SK-N-SH treated with all-trans-retinoic acid at 6 μM for 48 hours (cell line): ENCODE measurements around the gene TRIM8.

ENCODE experiments used
- ATAC-seq: fragments of 200-7000 bp; cut with Tn5 transposase; 3 replicates; pipeline ENCODE4 v1.9.1; 2020; ENCODE audit warnings: mild to moderate bottlenecking, moderate library complexity
- ARNTL ChIP-seq: fragments of 450-650 bp; formaldehyde crosslinking; IDR thresholded peaks from 2 replicates; pipeline ENCODE4 v1.5.0; 2020; ENCODE audit warnings: low read depth, mild to moderate bottlenecking, moderate library complexity, borderline replicate concordance
- BACH2 ChIP-seq: fragments of 250-450 bp; sonication (Bioruptor Pico); IDR thresholded peaks from 2 replicates; pipeline ENCODE4 v1.9.0; 2021; ENCODE audit warnings: mild to moderate bottlenecking, borderline replicate concordance
- CSDC2 ChIP-seq: fragments of 250-450 bp; sonication (Bioruptor Pico); IDR thresholded peaks from 2 replicates; pipeline ENCODE4 v1.5.0; 2020; ENCODE audit warnings: mild to moderate bottlenecking, moderate library complexity
- ESRRG ChIP-seq: fragments of 250-450 bp; sonication (Bioruptor Pico); IDR thresholded peaks from 2 replicates; pipeline ENCODE4 v1.6.1; 2021; ENCODE audit warnings: mild to moderate bottlenecking
- GLIS3 ChIP-seq: fragments of 250-450 bp; sonication (Bioruptor Pico); IDR thresholded peaks from 2 replicates; pipeline ENCODE4 v1.5.0; 2020; ENCODE audit warnings: mild to moderate bottlenecking, moderate library complexity
- ISL1 ChIP-seq: fragments of 250-450 bp; sonication (Bioruptor Pico); IDR thresholded peaks from 2 replicates; pipeline ENCODE4 v2.1.2; 2022; ENCODE audit warnings: mild to moderate bottlenecking, moderate library complexity
- OSR1 ChIP-seq: fragments of 250-450 bp; sonication (Bioruptor Pico); IDR thresholded peaks from 2 replicates; pipeline ENCODE4 v1.8.0; 2022; ENCODE audit warnings: moderate library complexity, mild to moderate bottlenecking, inconsistent platforms
- PATZ1 ChIP-seq: fragments of 250-450 bp; sonication (Bioruptor Pico); IDR thresholded peaks from 2 replicates; pipeline ENCODE4 v1.8.0; 2020; ENCODE audit warnings: mild to moderate bottlenecking, moderate library complexity, borderline replicate concordance
- POU6F1 ChIP-seq: fragments of 250-450 bp; sonication (Bioruptor Pico); IDR thresholded peaks from 2 replicates; pipeline ENCODE4 v1.8.0; 2021; ENCODE audit warnings: low read depth, mild to moderate bottlenecking, moderate library complexity, borderline replicate concordance
- PPARA ChIP-seq: fragments of 250-450 bp; sonication (Bioruptor Pico); IDR thresholded peaks from 2 replicates; pipeline ENCODE4 v1.5.0; 2020; ENCODE audit warnings: mild to moderate bottlenecking, borderline replicate concordance
- RARB ChIP-seq: fragments of 250-450 bp; sonication (Bioruptor Pico); IDR thresholded peaks from 2 replicates; pipeline ENCODE4 v1.8.0; 2021; ENCODE audit warnings: mild to moderate bottlenecking, moderate library complexity
- SNAI2 ChIP-seq: fragments of 250-450 bp; sonication (Bioruptor Pico); IDR thresholded peaks from 2 replicates; pipeline ENCODE4 v1.5.0; 2020; ENCODE audit warnings: mild to moderate bottlenecking, moderate library complexity
- TOX ChIP-seq: fragments of 250-450 bp; sonication (Bioruptor Pico); IDR thresholded peaks from 2 replicates; pipeline ENCODE4 v1.8.0; 2021; ENCODE audit warnings: mild to moderate bottlenecking, moderate library complexity, borderline replicate concordance
- TSHZ2 ChIP-seq: fragments of 250-450 bp; sonication (Bioruptor Pico); IDR thresholded peaks from 2 replicates; pipeline ENCODE4 v1.5.0; 2020; ENCODE audit warnings: mild to moderate bottlenecking, moderate library complexity
- ZC3H10 ChIP-seq: fragments of 250-450 bp; sonication (Bioruptor Pico); IDR thresholded peaks from 2 replicates; pipeline ENCODE4 v1.5.1; 2021; ENCODE audit warnings: mild to moderate bottlenecking, moderate library complexity
- ZNF565 ChIP-seq: fragments of 450-650 bp; formaldehyde crosslinking; conservative IDR thresholded peaks from 2 replicates; pipeline ENCODE4 v1.5.0; 2020; ENCODE audit warnings: low read depth, mild to moderate bottlenecking, moderate library complexity
- ZNF8 ChIP-seq: fragments of 450-650 bp; formaldehyde crosslinking; IDR thresholded peaks from 2 replicates; pipeline ENCODE4 v1.5.0; 2020; ENCODE audit warnings: mild to moderate bottlenecking, moderate library complexity
- TF ChIP-seq, protein P1 (sequence below): fragments of 250-450 bp; sonication (Bioruptor Pico); IDR thresholded peaks from 2 replicates; pipeline ENCODE4 v1.5.1; 2020; ENCODE audit warnings: low read depth, mild to moderate bottlenecking, moderate library complexity

Gene TRIM8

GRCh38 chr10:102650655-102651454, 6.6 kb downstream of the TRIM8 start (continued):
- TF ChIP-seq TSHZ2 (CRISPR knock-in tag) = no peak
- no peak for TF ChIP-seq ZNF565 (CRISPR knock-in tag)

DNA sequence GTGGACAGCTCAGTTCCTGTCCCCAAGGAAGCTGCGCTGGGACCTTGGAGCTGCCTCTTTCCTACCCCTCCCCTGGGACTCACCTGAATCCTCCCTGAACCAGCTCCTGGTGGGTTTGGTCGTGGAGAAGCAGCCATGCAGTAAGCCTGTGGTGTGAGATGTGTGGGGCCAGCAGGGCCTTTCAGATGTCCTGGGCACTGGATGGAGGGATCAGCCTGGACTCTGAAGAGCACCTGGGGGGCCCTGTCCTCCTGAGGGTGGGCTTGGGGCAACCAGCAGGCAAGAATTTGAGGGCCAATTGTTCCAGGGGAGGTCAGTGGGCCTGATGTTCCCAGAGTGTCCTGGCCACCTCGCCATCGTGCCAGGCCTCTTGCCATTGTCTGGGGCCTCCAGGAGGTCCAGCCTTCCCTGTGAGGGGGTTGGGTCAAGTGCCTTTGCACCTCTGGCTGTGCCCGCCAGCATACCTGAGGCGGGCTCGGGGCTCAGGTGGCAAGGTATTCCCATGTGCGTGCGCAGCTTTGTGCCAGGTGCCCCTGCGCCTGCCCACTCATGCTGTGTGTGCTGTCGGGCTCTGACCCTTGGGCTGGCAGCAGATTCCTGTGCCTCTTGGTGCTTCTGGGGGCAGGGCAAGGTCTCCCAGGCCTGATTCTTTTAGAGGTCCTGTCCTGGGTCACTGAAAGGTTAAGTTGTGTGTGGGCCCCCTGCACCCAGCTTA, 7.3 kb downstream of the TRIM8 start:
- no peak for TF ChIP-seq OSR1 (CRISPR knock-in tag)
- TF ChIP-seq SNAI2 (CRISPR knock-in tag) = no peak
- no peak for TF ChIP-seq ISL1 (CRISPR knock-in tag)
- TF ChIP-seq POU6F1 (CRISPR knock-in tag) = no peak
- TF ChIP-seq TOX (CRISPR knock-in tag) = no peak
- TF ChIP-seq RARB (CRISPR knock-in tag) = no peak
- no peak for TF ChIP-seq ZC3H10 (CRISPR knock-in tag)
- no peak for TF ChIP-seq GLIS3 (CRISPR knock-in tag)
- TF ChIP-seq CSDC2 (CRISPR knock-in tag) = no peak
- TF ChIP-seq ESRRG (CRISPR knock-in tag) = no peak

DNA sequence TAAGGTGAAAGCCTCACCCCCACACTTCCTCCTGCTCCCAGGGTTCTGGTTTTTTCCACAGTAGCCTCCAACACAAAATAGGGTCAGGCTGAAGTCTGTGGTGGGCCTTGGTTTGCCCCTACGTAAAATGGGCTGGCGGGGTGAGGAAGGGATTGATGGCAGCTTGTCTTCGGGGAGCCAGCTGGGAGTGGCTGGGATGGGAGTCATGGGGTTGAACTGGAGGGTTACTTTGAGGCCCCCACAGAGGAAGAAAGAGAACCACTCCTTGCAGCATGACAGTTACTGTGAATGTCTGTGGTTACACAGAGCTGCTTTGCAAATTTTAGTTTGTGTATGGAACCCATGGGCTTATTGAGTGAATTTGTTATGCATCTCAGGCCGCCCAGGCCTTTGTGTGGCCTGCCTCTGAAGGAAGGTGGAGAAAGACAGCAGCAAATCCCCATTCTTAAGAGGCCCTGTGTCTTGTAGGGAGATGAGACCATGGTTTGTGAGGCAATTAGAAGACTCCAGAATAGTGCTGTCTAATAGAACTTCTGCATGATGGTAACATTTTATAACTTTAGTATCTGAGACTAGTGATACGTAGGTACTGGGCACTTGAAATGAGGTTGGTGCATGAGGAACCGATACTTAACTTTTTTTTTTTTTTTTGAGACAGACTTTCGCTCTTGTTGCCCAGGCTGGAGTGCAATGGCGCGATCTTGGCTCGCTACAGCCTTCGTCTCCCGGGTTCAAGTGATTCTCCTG, 8.1 kb downstream of the TRIM8 start:
- TF ChIP-seq TOX (CRISPR knock-in tag) = no peak
- TF ChIP-seq PATZ1 (CRISPR knock-in tag) = no peak
- TF ChIP-seq, protein P1, sequence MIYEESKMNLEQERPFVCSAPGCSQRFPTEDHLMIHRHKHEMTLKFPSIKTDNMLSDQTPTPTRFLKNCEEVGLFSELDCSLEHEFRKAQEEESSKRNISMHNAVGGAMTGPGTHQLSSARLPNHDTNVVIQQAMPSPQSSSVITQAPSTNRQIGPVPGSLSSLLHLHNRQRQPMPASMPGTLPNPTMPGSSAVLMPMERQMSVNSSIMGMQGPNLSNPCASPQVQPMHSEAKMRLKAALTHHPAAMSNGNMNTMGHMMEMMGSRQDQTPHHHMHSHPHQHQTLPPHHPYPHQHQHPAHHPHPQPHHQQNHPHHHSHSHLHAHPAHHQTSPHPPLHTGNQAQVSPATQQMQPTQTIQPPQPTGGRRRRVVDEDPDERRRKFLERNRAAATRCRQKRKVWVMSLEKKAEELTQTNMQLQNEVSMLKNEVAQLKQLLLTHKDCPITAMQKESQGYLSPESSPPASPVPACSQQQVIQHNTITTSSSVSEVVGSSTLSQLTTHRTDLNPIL = no peak
- no peak for TF ChIP-seq RARB (CRISPR knock-in tag)
- no peak for TF ChIP-seq ZNF8 (CRISPR knock-in tag)
- TF ChIP-seq BACH2 (CRISPR knock-in tag) = no peak
- no peak for TF ChIP-seq TSHZ2 (CRISPR knock-in tag)
- TF ChIP-seq GLIS3 (CRISPR knock-in tag) = no peak
- TF ChIP-seq ARNTL (CRISPR knock-in tag) = no peak
- TF ChIP-seq ZC3H10 (CRISPR knock-in tag) = no peak
- no peak for TF ChIP-seq CSDC2 (CRISPR knock-in tag)
- no peak for TF ChIP-seq ZNF565 (CRISPR knock-in tag)
- TF ChIP-seq PPARA (CRISPR knock-in tag) = no peak
- no peak for TF ChIP-seq ESRRG (CRISPR knock-in tag)
- TF ChIP-seq POU6F1 (CRISPR knock-in tag) = no peak

More for the DNA sequence above, 7.3 kb downstream of the TRIM8 start:
- ATAC-seq = no peak

More for the DNA sequence above, 8.1 kb downstream of the TRIM8 start:
- ATAC-seq = no peak
